GM23338 (cell line): Measurements from ENCODE around the gene BCAS1.

Source experiments
- CREB1 ChIP-seq: fragments of 250-450 bp; sonication (Bioruptor Pico); IDR thresholded peaks from 2 replicates; pipeline ENCODE4 v1.5.0; 2020; ENCODE audit warnings: low read depth, mild to moderate bottlenecking, moderate library complexity
- CTCF ChIP-seq, 2 experiments: fragments of 200-600 bp in 1 of 2; sonication (generic) in 1 of 2; conservative IDR thresholded peaks; 2 replicates each; pipeline versions ENCODE4 v1.5.1 to v1.6.1; 2016 to 2017; ENCODE audit warnings: antibody characterized with exemption in 2 of 2, low read depth in 2 of 2, mild to moderate bottlenecking in 2 of 2, moderate library complexity in 1 of 2
- EZH2 ChIP-seq: fragments of 200-600 bp; sonication (generic); IDR thresholded peaks from one replicate; pipeline ENCODE4 v1.8.0; 2017; ENCODE audit warnings: antibody characterized with exemption, mild to moderate bottlenecking, low read depth; ENCODE audit not compliant: unreplicated experiment
- EZH2phosphoT487 ChIP-seq: fragments of 200-600 bp; sonication (generic); IDR thresholded peaks from one replicate; pipeline ENCODE4 v1.8.1; 2018; ENCODE audit warnings: antibody characterized with exemption; ENCODE audit not compliant: unreplicated experiment
- JUNB ChIP-seq: IDR thresholded peaks from one replicate; pipeline ENCODE4 v1.6.1; 2016; ENCODE audit warnings: antibody characterized with exemption; ENCODE audit not compliant: unreplicated experiment
- NANOG ChIP-seq: IDR thresholded peaks from 2 replicates; pipeline ENCODE4 v1.6.1; 2016; ENCODE audit warnings: antibody characterized with exemption, borderline replicate concordance
- POLR2AphosphoS5 ChIP-seq: IDR thresholded peaks from 2 replicates; pipeline ENCODE4 v1.6.1; 2016; ENCODE audit warnings: antibody characterized with exemption, low read depth
- ZNF114 ChIP-seq: fragments of 250-450 bp; sonication (Bioruptor Pico); IDR thresholded peaks from 2 replicates; pipeline ENCODE4 v1.5.0; 2020; ENCODE audit warnings: mild to moderate bottlenecking, moderate library complexity
- ZNF331 ChIP-seq: fragments of 250-450 bp; sonication (Bioruptor Pico); IDR thresholded peaks from 2 replicates; pipeline ENCODE4 v1.5.0; 2020; ENCODE audit warnings: low read depth, mild to moderate bottlenecking, moderate library complexity
- TF ChIP-seq, protein P1 (sequence below): IDR thresholded peaks from 2 replicates; pipeline ENCODE4 v1.6.1; 2016; ENCODE audit warnings: antibody characterized with exemption
- TF ChIP-seq, protein P2 (sequence below): IDR thresholded peaks from one replicate; pipeline ENCODE4 v1.6.1; 2018; ENCODE audit warnings: antibody characterized with exemption; ENCODE audit not compliant: unreplicated experiment

DNA sequence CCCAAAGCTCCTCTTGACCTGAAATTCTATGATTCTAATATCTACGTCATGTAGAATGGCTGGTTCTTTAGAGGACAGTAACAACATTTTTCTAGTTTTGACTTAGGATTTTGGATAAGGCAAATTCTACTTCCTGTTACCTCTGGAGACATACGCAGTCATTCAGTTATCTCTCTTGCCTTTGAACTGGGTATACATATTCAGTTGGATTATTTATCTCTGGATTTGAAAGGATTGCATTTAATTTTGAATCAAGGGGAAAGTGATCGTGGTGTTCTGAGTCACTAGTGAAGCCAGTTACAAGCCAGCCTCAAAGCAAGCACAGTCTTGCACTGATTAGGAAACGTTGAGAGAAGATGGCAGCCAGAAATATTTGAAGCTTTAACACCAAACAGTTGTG lies 35.3 kb upstream of the BCAS1 start:
- TF ChIP-seq EZH2 (no peak), EZH2phosphoT487 (no peak), CTCF (conservative IDR thresholded peaks at IDR 0.05; ENCODE audit: low read depth in 2 of 2) (no peak), ZNF114 (no peak), POLR2AphosphoS5 (no peak), NANOG (no peak), CREB1 (CRISPR knock-in tag) (no peak), JUNB (no peak), ZNF331 (CRISPR knock-in tag) (no peak)
- TF ChIP-seq, protein P1, sequence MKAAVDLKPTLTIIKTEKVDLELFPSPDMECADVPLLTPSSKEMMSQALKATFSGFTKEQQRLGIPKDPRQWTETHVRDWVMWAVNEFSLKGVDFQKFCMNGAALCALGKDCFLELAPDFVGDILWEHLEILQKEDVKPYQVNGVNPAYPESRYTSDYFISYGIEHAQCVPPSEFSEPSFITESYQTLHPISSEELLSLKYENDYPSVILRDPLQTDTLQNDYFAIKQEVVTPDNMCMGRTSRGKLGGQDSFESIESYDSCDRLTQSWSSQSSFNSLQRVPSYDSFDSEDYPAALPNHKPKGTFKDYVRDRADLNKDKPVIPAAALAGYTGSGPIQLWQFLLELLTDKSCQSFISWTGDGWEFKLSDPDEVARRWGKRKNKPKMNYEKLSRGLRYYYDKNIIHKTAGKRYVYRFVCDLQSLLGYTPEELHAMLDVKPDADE, result no peak
- TF ChIP-seq, protein P2, sequence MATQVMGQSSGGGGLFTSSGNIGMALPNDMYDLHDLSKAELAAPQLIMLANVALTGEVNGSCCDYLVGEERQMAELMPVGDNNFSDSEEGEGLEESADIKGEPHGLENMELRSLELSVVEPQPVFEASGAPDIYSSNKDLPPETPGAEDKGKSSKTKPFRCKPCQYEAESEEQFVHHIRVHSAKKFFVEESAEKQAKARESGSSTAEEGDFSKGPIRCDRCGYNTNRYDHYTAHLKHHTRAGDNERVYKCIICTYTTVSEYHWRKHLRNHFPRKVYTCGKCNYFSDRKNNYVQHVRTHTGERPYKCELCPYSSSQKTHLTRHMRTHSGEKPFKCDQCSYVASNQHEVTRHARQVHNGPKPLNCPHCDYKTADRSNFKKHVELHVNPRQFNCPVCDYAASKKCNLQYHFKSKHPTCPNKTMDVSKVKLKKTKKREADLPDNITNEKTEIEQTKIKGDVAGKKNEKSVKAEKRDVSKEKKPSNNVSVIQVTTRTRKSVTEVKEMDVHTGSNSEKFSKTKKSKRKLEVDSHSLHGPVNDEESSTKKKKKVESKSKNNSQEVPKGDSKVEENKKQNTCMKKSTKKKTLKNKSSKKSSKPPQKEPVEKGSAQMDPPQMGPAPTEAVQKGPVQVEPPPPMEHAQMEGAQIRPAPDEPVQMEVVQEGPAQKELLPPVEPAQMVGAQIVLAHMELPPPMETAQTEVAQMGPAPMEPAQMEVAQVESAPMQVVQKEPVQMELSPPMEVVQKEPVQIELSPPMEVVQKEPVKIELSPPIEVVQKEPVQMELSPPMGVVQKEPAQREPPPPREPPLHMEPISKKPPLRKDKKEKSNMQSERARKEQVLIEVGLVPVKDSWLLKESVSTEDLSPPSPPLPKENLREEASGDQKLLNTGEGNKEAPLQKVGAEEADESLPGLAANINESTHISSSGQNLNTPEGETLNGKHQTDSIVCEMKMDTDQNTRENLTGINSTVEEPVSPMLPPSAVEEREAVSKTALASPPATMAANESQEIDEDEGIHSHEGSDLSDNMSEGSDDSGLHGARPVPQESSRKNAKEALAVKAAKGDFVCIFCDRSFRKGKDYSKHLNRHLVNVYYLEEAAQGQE, result no peak
